Type B pancreatic cell (in vitro differentiated cells): ENCODE measurements around the gene NFE2L2. TPM values are rescaled to one million over a fixed set of nuclear protein-coding genes. Genes with fewer than 3 reads are reported as not detected.

ENCODE experiments used
- DNase-seq: peaks from one replicate; pipeline ENCODE4 v3.0.0; 2021; ENCODE audit warnings: mixed read lengths; ENCODE audit not compliant: unreplicated experiment; ENCODE audit errors: extremely low spot score
- H3K27ac Mint-ChIP-seq: 2 replicates; pipeline ENCODE4 v1.8.0; 2021; ENCODE audit warnings: mild to moderate bottlenecking, mixed read lengths
- H3K27me3 Mint-ChIP-seq: 2 replicates; pipeline ENCODE4 v1.8.0; 2021; ENCODE audit warnings: mixed read lengths
- H3K36me3 Mint-ChIP-seq: 2 replicates; pipeline ENCODE4 v1.8.0; 2021; ENCODE audit warnings: mixed read lengths
- H3K4me1 Mint-ChIP-seq: one replicate; pipeline ENCODE4 v1.8.0; 2021; ENCODE audit warnings: mixed read lengths; ENCODE audit not compliant: unreplicated experiment
- H3K4me3 Mint-ChIP-seq: 2 replicates; pipeline ENCODE4 v1.8.0; 2021; ENCODE audit warnings: mild to moderate bottlenecking, mixed read lengths
- H3K9me3 Mint-ChIP-seq: 2 replicates; pipeline ENCODE4 v1.8.0; 2021; ENCODE audit warnings: mixed read lengths
- total RNA-seq: library from RNA; stranded (reverse); gene quantifications from 2 replicates; pipeline ENCODE4 v1.2.1, GENCODE V29; 2021; ENCODE audit warnings: low replicate concordance
- TF ChIP-seq, protein P1 (sequence below): fragments of 200-600 bp; sonication (generic); conservative IDR thresholded peaks from 2 replicates; pipeline ENCODE4 v1.5.0; 2021; ENCODE audit warnings: antibody characterized with exemption, mild to moderate bottlenecking

The NFE2L2 gene
- total RNA-seq, 1 donor from 2014 or later: 74.7 TPM

DNA sequence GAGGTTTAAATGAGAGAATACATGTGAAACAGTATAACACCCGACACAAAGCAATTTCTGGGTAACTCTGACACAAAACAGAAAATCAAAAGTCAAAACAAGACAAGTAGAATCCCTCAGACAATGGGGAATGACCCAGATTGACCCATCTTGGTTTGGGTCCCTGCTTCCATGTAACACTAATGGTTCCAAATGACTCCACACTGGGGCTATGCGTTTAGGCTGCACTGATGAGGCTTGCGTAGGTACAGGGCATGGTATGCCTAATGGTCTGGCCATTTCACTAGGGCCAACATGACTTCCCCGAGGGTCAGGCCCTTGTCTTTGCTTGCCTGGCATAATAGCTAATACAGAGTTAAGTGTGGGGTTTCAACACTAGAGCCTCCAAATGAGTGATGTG lies 27.2 kb upstream of the NFE2L2 start:
- Mint-ChIP-seq H3K27me3 (no peaks in the 10 kb centered on the region), H3K4me3 (no peak overlapping the region), H3K27ac (no peak overlapping the region), H3K36me3 (no peaks in the 10 kb centered on the region), H3K4me1 (peaks cover 11% of the 10 kb centered on the region), H3K9me3 (no peaks in the 10 kb centered on the region)
- no peak for DNase-seq
- TF ChIP-seq, protein P1, sequence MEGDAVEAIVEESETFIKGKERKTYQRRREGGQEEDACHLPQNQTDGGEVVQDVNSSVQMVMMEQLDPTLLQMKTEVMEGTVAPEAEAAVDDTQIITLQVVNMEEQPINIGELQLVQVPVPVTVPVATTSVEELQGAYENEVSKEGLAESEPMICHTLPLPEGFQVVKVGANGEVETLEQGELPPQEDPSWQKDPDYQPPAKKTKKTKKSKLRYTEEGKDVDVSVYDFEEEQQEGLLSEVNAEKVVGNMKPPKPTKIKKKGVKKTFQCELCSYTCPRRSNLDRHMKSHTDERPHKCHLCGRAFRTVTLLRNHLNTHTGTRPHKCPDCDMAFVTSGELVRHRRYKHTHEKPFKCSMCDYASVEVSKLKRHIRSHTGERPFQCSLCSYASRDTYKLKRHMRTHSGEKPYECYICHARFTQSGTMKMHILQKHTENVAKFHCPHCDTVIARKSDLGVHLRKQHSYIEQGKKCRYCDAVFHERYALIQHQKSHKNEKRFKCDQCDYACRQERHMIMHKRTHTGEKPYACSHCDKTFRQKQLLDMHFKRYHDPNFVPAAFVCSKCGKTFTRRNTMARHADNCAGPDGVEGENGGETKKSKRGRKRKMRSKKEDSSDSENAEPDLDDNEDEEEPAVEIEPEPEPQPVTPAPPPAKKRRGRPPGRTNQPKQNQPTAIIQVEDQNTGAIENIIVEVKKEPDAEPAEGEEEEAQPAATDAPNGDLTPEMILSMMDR: no peak

DNA sequence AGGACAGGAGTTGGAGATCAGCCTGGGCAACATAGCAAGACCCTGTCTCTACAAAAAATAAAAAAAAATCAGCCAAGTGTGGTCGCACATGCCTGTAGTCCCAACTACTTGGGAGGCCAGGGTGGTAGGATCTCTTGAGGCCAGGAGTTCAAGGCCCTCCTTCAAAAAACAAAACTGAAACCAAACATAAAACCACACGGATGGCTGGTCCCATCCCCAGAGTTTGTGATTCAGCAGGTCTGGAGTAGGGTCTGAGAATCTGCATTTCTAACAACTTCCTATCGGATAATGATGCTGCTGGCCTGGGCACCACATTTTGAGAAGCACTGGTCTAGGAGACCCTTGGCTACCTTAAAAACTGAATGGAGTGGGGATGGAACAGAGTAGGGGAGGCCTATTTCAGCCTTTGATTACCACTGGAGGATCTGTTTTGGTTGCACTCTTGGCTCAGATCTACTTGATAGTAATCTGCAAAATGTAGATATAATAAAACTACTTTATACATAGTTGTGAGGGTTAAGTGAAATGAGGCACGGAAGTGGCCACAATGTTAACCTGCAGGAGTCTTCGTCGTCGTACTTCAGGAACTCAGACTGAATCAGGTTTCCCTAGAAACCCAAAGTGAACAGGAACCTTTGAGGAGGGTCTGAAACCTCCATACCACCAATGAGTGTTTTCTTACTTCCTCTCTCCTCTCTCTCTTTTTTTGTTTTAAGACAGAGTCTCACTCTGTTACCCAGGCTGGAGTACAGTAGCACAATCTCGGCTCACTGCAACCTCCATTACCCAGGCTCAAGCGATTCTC lies 25.5 kb upstream of the NFE2L2 start:
- no peak for DNase-seq
- Mint-ChIP-seq H3K27ac (no peak overlapping the region), H3K27me3 (no peaks in the 10 kb centered on the region), H3K4me3 (no peak overlapping the region), H3K9me3 (no peaks in the 10 kb centered on the region), H3K36me3 (no peaks in the 10 kb centered on the region), H3K4me1 (peaks cover 4% of the 10 kb centered on the region)
- TF ChIP-seq, protein P1: no peak

- TF ChIP-seq, protein P1: no peak
- Mint-ChIP-seq H3K9me3 (no peaks in the 10 kb centered on the region), H3K27ac (no peak overlapping the region)
These were observed 23.3 kb upstream of the NFE2L2 start for GRCh38 chr2:177287814-177288213.

GRCh38 chr2:177285892-177286715 lies 21.6 kb upstream of the NFE2L2 start:
- H3K4me1 Mint-ChIP-seq: peaks cover 21% of the 10 kb centered on the region
- H3K27me3 Mint-ChIP-seq: no peaks in the 10 kb centered on the region
- H3K36me3 Mint-ChIP-seq: no peaks in the 10 kb centered on the region
- DNase-seq: no peak
- TF ChIP-seq, protein P1: no peak
- peak overlapping the region; percentile 46 for H3K27ac Mint-ChIP-seq
- no peaks in the 10 kb centered on the region for H3K9me3 Mint-ChIP-seq
- no peak overlapping the region for H3K4me3 Mint-ChIP-seq

More at GRCh38 chr2:177287814-177288213, 23.3 kb upstream of the NFE2L2 start:
- H3K27me3 Mint-ChIP-seq: no peaks in the 10 kb centered on the region
- peaks cover 12% of the 10 kb centered on the region for H3K4me1 Mint-ChIP-seq
- H3K4me3 Mint-ChIP-seq: no peak overlapping the region
- no peaks in the 10 kb centered on the region for H3K36me3 Mint-ChIP-seq
- DNase-seq: no peak

GRCh38 chr2:177284531-177284930 lies 20.0 kb upstream of the NFE2L2 start:
- H3K4me3 Mint-ChIP-seq: no peak overlapping the region
- no peaks in the 10 kb centered on the region for H3K36me3 Mint-ChIP-seq
- no peaks in the 10 kb centered on the region for H3K9me3 Mint-ChIP-seq
- peaks cover 21% of the 10 kb centered on the region for H3K4me1 Mint-ChIP-seq
- H3K27ac Mint-ChIP-seq: no peak overlapping the region
- TF ChIP-seq, protein P1: no peak
- no peaks in the 10 kb centered on the region for H3K27me3 Mint-ChIP-seq
- DNase-seq: no peak
